Brain microvascular endothelial cell (primary cell): ENCODE data around the gene PICALM.

Source experiments
- DNase-seq: peaks from one replicate; pipeline ENCODE4 v3.0.0-alpha.2; 2020
- H3K27ac ChIP-seq: fragments of 250-450 bp; sonication (Bioruptor Pico); 2 replicates; pipeline ENCODE4 v1.5.1; 2020; ENCODE audit warnings: mild to moderate bottlenecking, moderate library complexity
- H3K27me3 ChIP-seq: fragments of 250-450 bp; sonication (Bioruptor Pico); replicated peaks from 2 replicates; pipeline ENCODE4 v1.5.1; 2020; ENCODE audit warnings: mild to moderate bottlenecking
- H3K36me3 ChIP-seq: fragments of 250-450 bp; sonication (Bioruptor Pico); replicated peaks from 2 replicates; pipeline ENCODE4 v1.5.1; 2020; ENCODE audit warnings: mild to moderate bottlenecking
- H3K4me3 ChIP-seq: 2 replicates; pipeline ENCODE4 v1.5.1; 2011; ENCODE audit warnings: low read depth, mild to moderate bottlenecking, control low read depth, low read length, moderate library complexity
- CTCF ChIP-seq: IDR thresholded peaks from 2 replicates; pipeline ENCODE4 v1.5.1; 2011; ENCODE audit warnings: low read depth, mild to moderate bottlenecking, moderate library complexity, low read length, control low read depth, inconsistent platforms; ENCODE audit errors: missing control alignments
- in situ Hi-C: cut with HindIII; loops from 2 replicates; pipeline ENCODE4 v1.10.0; 2017; ENCODE audit warnings: low sequenced_read_pairs, low pct_ligation_motif_present

PICALM gene

GRCh38 chr11:86062719-86063118, 6.2 kb downstream of the PICALM start:
- H3K4me3 ChIP-seq: no peak overlapping the region

GRCh38 chr11:86061483-86062205, 7.2 kb downstream of the PICALM start:
- no peaks in the 10 kb centered on the region for H3K36me3 ChIP-seq
- no peaks in the 10 kb centered on the region for H3K27me3 ChIP-seq
- DNase-seq: no peak
- no peak for TF ChIP-seq CTCF
- no peak overlapping the region for H3K4me3 ChIP-seq
- H3K27ac ChIP-seq: no peak overlapping the region
- in situ Hi-C loops: no loop called here

More at GRCh38 chr11:86062719-86063118, 6.2 kb downstream of the PICALM start:
- H3K36me3 ChIP-seq: no peaks in the 10 kb centered on the region
- no peaks in the 10 kb centered on the region for H3K27me3 ChIP-seq
- TF ChIP-seq CTCF: no peak
- no peak for DNase-seq
- H3K27ac ChIP-seq: peak overlapping the region; percentile 67
- in situ Hi-C loops: no loop called here

- no peak for DNase-seq
- Histone ChIP-seq H3K36me3 (no peaks in the 10 kb centered on the region), H3K4me3 (no peak overlapping the region), H3K27ac (no peak overlapping the region), H3K27me3 (no peaks in the 10 kb centered on the region)
- no peak for TF ChIP-seq CTCF
- in situ Hi-C loops: no loop called here
Measured at GRCh38 chr11:86060544-86060943, 8.3 kb downstream of the PICALM start.

GRCh38 chr11:86058360-86058759, 10.5 kb downstream of the PICALM start:
- Histone ChIP-seq H3K4me3 (no peak overlapping the region), H3K27ac (no peak overlapping the region)
- in situ Hi-C loops: no loop called here

GRCh38 chr11:86056351-86056854, 12.5 kb downstream of the PICALM start:
- Histone ChIP-seq H3K27me3 (no peaks in the 10 kb centered on the region), H3K36me3 (no peaks in the 10 kb centered on the region), H3K4me3 (no peak overlapping the region), H3K27ac (no peak overlapping the region)
- DNase-seq: no peak
- in situ Hi-C loops: no loop called here
- TF ChIP-seq CTCF: no peak

More at GRCh38 chr11:86058360-86058759, 10.5 kb downstream of the PICALM start:
- TF ChIP-seq CTCF: no peak
- H3K27me3 ChIP-seq: no peaks in the 10 kb centered on the region
- H3K36me3 ChIP-seq: no peaks in the 10 kb centered on the region
- DNase-seq: no peak
